Measurements from ENCODE around the gene AP3B2. TPM values are rescaled to one million over a fixed set of nuclear protein-coding genes. Genes with fewer than 3 reads are reported as not detected.

Gene AP3B2
- total and polyA plus RNA-seq, 4 donors = 0.10 to 0.33 TPM; not detected in 2

GRCh38 chr15:82679626-82680199, 30.0 kb downstream of the AP3B2 start:
- H3K9me3 ChIP-seq (ENCODE audit: control insufficient read depth in 4 of 4, low read length in 3 of 4) = no peaks in the 10 kb centered on the region
- H3K27me3 ChIP-seq (ENCODE audit: control insufficient read depth in 4 of 4, insufficient read depth in 4 of 4, low read length in 3 of 4) = peaks cover 0 to 8% (median 0%) of the 10 kb centered on the region in 4 donors
- H3K9ac ChIP-seq (ENCODE audit: low read depth in 1 of 2, low read length in 2 of 2) = no peak overlapping the region
- DNase-seq (ENCODE audit: low spot score) = no peak
- TF ChIP-seq HNF4A (conservative IDR thresholded peaks at IDR 0.05) (no peak), TAF1 (conservative IDR thresholded peaks at IDR 0.05) (no peak), NR2F2 (IDR thresholded peaks at IDR 0.05) (no peak), FOXA1 (IDR thresholded peaks at IDR 0.05) (no peak), HNF4G (IDR thresholded peaks at IDR 0.05) (no peak), ZBTB33 (IDR thresholded peaks at IDR 0.05) (no peak), SP1 (IDR thresholded peaks at IDR 0.05) (no peak), FOXA2 (IDR thresholded peaks at IDR 0.05) (no peak), YY1 (IDR thresholded peaks at IDR 0.05) (no peak), GABPA (IDR thresholded peaks at IDR 0.05 in 1 of 2, conservative IDR thresholded peaks at IDR 0.05 in 1 of 2) (no peak), CTCF (IDR thresholded peaks at IDR 0.05; ENCODE audit: low read depth, low read length, missing input control) (no peak)
- H3K4me3 ChIP-seq (ENCODE audit: low read depth in 1 of 3, low read length in 3 of 3) = peak overlapping the region in 1 of 3 donors; percentile 31
- 29% methylated on average over 19 of the region's 19 CpGs for WGBS
- no peaks in the 10 kb centered on the region for H3K36me3 ChIP-seq (ENCODE audit: control insufficient read depth in 4 of 4, insufficient read depth in 3 of 4, low read depth in 1 of 4, low read length in 3 of 4)
- peaks cover 0 to 2% (median 0%) of the 10 kb centered on the region in 4 donors for H3K4me1 ChIP-seq (ENCODE audit: control insufficient read depth in 4 of 4, insufficient read depth in 4 of 4, low read length in 3 of 4)
- no peak overlapping the region for H3K27ac ChIP-seq (ENCODE audit: low read depth in 1 of 2, low read length in 2 of 2)

- H3K9ac ChIP-seq (ENCODE audit: low read depth in 1 of 2, low read length in 2 of 2) = no peak overlapping the region
- peaks cover 0 to 2% (median 0%) of the 10 kb centered on the region in 4 donors for H3K4me1 ChIP-seq (ENCODE audit: control insufficient read depth in 4 of 4, insufficient read depth in 4 of 4, low read length in 3 of 4)
- H3K36me3 ChIP-seq (ENCODE audit: control insufficient read depth in 4 of 4, insufficient read depth in 3 of 4, low read depth in 1 of 4, low read length in 3 of 4) = no peaks in the 10 kb centered on the region
- TF ChIP-seq TAF1 (conservative IDR thresholded peaks at IDR 0.05) (no peak), GABPA (IDR thresholded peaks at IDR 0.05 in 1 of 2, conservative IDR thresholded peaks at IDR 0.05 in 1 of 2) (no peak), HNF4A (conservative IDR thresholded peaks at IDR 0.05) (no peak), REST (IDR thresholded peaks at IDR 0.05) (no peak), MAX (IDR thresholded peaks at IDR 0.05) (no peak), YY1 (IDR thresholded peaks at IDR 0.05) (no peak), RXRA (IDR thresholded peaks at IDR 0.05) (no peak), FOXA1 (IDR thresholded peaks at IDR 0.05) (no peak), ATF3 (IDR thresholded peaks at IDR 0.05) (no peak), SP1 (IDR thresholded peaks at IDR 0.05) (no peak), CTCF (IDR thresholded peaks at IDR 0.05; ENCODE audit: low read depth, low read length, missing input control) (no peak), FOXA2 (IDR thresholded peaks at IDR 0.05) (no peak), EGR1 (IDR thresholded peaks at IDR 0.05; ENCODE audit: low read depth in 2 of 2) (no peak), NR2F2 (IDR thresholded peaks at IDR 0.05) (no peak), JUND (IDR thresholded peaks at IDR 0.05) (no peak), HNF4G (IDR thresholded peaks at IDR 0.05) (no peak), ZBTB33 (IDR thresholded peaks at IDR 0.05) (no peak), RAD21 (IDR thresholded peaks at IDR 0.05) (no peak)
- no peaks in the 10 kb centered on the region for H3K9me3 ChIP-seq (ENCODE audit: control insufficient read depth in 4 of 4, low read length in 3 of 4)
- DNase-seq (ENCODE audit: low spot score) = no peak
- WGBS = 87% methylated on average over 7 of the region's 7 CpGs
- no peak overlapping the region for H3K4me3 ChIP-seq (ENCODE audit: low read depth in 1 of 3, low read length in 3 of 3)
- no peak overlapping the region for H3K27ac ChIP-seq (ENCODE audit: low read depth in 1 of 2, low read length in 2 of 2)
- peaks cover 0 to 8% (median under 1%) of the 10 kb centered on the region in 4 donors for H3K27me3 ChIP-seq (ENCODE audit: control insufficient read depth in 4 of 4, insufficient read depth in 4 of 4, low read length in 3 of 4)
These were observed 31.9 kb downstream of the AP3B2 start for GRCh38 chr15:82677720-82678323.

Data from liver (tissue), 9 donors.